ENCODE results near the gene CRABP2.
A peak's percentile ranks its signal among the peaks of the same experiment; 100 is the strongest.

The CRABP2 gene

GRCh38 chr1:156689035-156689952, 16.1 kb downstream of the CRABP2 start:
- DNase-seq = peak; percentile 64

GRCh38 chr1:156684227-156684782, 21.1 kb downstream of the CRABP2 start:
- DNase-seq = no peak

- DNase-seq = no peak
Observed at GRCh38 chr1:156682166-156682890, 23.1 kb downstream of the CRABP2 start.

- DNase-seq = no peak
Observed at GRCh38 chr1:156681196-156681960, 24.0 kb downstream of the CRABP2 start.

GRCh38 chr1:156680056-156680455, 25.3 kb downstream of the CRABP2 start:
- no peak for DNase-seq

GRCh38 chr1:156677616-156678596, 27.5 kb downstream of the CRABP2 start:
- DNase-seq = no peak

GRCh38 chr1:156676820-156677615, 28.4 kb downstream of the CRABP2 start, which contains the start of gene NES:
NES (minus strand) TSS chr1:156677407; CDS start chr1:156677264, 143 bp downstream.
- no peak for DNase-seq

GRCh38 chr1:156676114-156676819, 29.1 kb downstream of the CRABP2 start:
- no peak for DNase-seq

GRCh38 chr1:156675210-156676113, 29.9 kb downstream of the CRABP2 start:
- DNase-seq = no peak

GRCh38 chr1:156673387-156674121, 31.8 kb downstream of the CRABP2 start:
- no peak for DNase-seq

GRCh38 chr1:156671804-156672203, 33.6 kb downstream of the CRABP2 start:
- DNase-seq = no peak

- no peak for DNase-seq
Observed at GRCh38 chr1:156670791-156671190, 34.6 kb downstream of the CRABP2 start.

GRCh38 chr1:156670359-156670758, 35.0 kb downstream of the CRABP2 start:
- DNase-seq = no peak

GRCh38 chr1:156669794-156670193, 35.6 kb downstream of the CRABP2 start:
- DNase-seq = no peak

GRCh38 chr1:156668801-156669637, 36.4 kb downstream of the CRABP2 start:
- no peak for DNase-seq

- no peak for DNase-seq
Observed at GRCh38 chr1:156667968-156668709, 37.2 kb downstream of the CRABP2 start.

GRCh38 chr1:156667610-156667967, 37.8 kb downstream of the CRABP2 start:
- no peak for DNase-seq
